HG03575 (cell line): ENCODE data around the gene RHNO1.
A peak's percentile ranks its signal among the peaks of the same experiment; 100 is the strongest.
"Not testable (repeated sequence)": the region's sequence is repeated elsewhere in the genome, so short reads cannot be mapped to it uniquely, and the experiment has no call there.

Experiments used
- ATAC-seq: cut with Tn5 transposase; IDR thresholded peaks from one replicate; pipeline ENCODE4 v1.9.1; 2021; ENCODE audit not compliant: unreplicated experiment, insufficient number of reproducible peaks, low FRiP score; ENCODE audit errors: extremely low read depth

Gene RHNO1

DNA sequence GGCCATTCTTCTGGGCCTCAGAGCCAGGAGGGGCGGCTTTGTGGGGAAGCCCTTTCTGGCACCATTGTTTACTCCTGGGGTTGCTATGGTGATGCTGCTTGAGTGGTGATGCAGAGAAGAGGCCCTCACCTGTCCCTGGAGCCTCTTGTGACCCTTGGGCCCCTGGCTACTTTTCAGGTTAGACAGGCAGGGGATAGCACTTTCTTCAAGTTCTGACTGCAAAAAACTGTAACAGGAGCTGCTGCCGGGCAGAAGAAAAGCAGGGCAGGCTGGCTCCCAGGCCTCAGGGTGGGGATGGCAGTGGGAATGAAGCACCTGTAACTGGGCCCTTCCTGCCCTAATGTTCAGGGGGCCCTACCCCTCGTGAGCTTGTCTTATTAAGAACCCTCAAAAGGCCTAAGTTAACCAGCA lies 20.0 kb upstream of the RHNO1 start, which contains the start of gene TEX52:
TEX52 (minus strand) TSS at position 19 of the 411 bp plus-strand sequence; CDS start at position 6, 13 bp downstream.
- ATAC-seq: no peak

DNA sequence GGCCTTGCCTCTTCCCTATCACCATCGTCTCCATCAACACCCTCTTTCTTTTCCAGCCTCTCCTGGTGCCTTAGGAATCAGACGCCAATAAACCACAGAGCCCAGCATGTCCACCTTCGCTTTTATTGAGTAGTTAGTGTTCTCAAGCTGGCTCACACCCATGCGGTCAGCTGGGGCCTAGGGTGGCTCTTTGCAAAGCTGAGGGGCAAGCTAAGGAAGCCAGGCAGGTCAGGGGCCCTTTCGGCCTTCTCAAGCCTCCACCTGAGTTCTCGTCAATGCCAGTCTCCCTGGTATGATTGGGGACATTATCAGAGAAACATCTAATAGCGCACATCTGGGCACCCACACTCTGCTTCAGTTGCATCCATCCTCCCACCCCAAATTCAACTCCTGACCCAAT lies 19.4 kb upstream of the RHNO1 start:
- ATAC-seq: no peak

DNA sequence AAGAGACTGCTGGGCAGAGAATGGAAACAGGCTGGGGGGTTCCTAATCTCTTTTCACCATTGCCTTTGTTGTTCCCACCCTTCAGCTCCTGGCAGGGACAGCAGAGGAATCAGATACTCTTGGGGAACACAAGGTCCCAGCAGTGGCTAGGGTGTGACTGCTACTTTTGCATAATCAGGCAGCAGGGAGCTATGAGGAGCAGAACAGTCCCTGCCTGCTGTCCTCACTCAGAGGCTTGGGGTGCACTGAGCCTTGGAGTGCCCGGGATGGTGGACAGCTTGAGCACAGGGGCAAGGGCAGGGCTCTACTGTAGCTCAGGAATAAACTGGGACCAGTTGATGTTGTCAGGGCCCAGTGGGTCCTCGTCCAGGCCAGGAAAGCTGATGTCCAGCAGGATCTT lies 18.7 kb upstream of the RHNO1 start:
- ATAC-seq: no peak

DNA sequence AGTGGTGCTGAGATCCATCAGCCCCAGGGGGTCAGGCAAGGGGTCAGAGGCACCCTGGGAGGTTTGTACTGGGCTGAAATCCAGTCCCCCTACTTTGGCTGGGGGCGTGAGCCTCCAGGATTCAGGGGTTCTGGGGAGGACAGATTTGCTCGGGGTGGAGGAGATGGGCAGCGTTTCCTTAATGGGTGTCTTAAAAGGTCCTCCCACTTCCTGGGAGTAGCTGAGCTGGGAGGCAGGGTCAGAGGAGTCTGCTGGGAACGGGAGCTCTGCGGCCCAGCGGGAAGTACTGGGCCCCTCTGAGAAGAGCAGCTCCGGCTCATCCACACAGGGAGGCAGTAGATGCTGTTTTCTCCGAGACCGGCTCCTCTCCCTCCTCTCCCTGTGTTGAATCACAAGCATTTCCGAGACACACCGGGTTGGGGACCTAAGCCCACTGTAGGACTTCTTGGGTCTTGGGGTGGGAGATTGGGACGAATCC lies 18.0 kb upstream of the RHNO1 start:
- no peak for ATAC-seq

DNA sequence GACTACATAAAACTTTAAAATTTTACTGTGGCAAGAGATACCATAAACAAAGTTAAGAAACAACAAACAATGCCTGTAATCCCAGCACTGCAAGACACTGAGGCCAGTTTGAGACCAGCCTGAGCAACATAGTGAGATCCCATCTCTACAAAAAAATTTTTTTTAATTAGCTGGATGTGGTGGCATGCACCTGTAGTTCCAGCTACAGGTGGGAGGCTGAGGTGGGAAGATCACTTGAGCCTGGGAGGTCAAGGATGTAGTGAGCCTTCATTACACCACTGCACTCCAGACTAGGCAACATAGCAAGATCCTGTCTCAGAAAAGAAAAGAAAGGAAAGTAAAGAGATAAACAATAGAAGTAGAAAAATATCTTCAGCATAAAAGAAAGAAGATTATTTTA lies 16.9 kb upstream of the RHNO1 start:
- ATAC-seq: no peak

DNA sequence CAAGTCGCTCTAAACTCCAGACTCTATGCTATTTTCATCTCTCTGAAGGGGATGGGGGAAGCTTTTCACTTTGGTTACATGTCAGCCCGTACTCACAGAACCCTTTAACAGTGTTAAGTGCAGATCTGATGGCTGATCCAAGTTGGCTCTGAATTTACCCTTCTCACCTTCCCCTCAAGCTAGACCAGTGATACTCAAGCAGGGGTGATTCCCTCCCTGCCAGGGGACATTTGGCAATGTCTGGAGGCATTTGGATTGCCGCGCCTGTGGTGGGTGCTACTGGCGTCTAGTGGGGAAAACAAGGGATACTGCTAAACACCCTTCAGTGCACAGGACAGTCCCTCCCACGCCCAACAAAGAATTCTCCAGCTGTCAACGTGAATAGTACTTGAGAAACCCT lies 14.1 kb upstream of the RHNO1 start:
- no peak for ATAC-seq

DNA sequence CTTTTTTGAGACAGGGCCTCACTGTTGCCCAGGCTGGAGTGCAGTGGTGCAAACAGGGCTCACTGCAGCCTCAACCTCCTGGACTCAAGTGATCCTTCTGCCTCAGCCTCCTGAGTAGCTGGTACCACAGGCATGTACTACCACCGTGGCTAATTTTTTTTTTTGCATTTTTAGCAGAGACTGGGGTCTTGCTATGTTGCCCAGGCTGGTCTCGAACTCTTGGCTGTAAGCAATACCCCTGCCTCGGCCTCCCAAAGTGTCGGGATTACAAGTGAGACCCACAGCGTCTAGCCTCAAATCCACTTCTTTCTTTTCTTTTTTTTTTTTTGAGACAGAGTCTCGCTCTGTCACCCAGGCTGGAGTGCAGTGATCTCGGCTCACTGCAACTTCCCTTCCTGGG lies 13.6 kb upstream of the RHNO1 start:
- ATAC-seq: not testable (repeated sequence)

DNA sequence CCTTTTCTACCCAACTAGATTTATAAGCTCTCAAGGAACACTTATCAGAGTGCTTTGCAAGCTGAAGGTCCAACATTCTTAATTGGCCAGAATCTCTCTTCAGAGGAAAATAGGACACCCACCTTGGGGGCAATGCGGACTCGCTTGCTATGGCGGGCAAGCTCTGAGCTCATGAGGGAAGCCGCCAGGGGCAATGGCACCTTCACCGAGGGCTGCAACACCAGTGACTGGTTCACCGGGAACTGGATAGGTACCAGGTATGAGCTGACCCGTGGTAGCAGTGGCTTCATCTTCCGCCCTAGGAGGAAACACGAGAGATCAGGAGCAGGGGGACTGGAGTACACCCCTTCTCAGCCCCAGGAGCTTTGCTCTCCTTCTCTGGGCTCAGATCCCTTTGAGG lies 12.8 kb upstream of the RHNO1 start:
- no peak for ATAC-seq

DNA sequence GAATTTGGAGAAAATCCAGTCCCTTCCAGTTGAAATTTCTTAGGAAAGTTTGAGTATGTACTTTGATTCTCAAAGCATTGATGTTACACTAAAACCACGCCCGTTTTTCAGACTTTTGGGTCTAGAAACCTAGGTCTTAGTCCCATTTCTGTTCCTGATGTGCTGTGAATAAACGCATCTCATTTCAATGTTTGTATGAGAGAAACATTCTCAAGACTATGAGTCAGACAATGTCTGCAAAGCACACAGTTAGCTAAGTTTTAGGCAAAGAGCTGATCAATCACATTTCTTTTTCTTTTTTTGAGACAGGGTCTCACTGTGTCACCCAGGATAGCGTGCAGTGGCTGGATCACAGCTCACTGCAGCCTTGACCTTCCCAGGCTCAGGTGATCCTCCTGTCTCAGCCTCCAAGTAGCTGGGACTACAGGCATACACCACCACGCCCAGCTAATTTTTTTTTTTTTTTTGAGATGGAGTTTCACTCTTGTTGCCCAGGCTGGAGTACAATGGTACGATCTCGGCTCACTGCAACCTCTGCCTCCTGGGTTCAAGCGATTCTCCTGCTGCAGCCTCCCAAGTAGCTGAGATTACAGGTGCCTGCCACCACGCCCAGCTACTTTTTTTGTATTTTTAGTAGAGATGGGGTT lies 7.9 kb upstream of the RHNO1 start:
- not testable (repeated sequence) for ATAC-seq

DNA sequence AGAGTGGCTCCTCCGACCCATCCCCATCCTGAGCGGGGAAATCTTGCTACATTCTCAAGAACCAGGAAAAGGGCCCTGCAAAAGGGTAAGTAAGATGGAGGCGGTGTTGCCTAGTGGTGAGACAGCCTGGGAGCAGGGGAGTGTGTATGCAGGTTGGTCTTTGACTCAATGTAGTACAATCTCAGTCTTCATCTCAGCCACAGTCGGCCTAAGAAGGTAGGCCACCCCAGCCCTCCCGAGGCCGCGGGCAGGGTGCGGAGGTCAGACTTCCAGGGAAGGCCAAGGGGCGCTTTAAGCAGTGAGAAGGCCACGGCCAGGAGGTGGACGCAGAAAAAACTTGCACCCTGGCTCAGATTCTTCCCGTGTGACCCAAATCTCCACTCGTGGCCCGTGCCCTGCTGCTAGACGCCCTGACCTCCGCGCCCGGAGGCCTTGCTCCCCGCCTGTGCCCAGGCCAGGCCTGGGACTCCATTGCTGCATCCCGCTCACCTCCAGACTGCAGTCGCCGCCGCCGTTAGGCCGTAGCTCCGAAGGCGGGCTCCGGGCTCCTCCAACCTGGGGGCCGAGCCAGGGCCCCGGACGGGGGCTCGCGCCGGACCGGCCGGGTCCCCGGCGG lies 484 bp upstream of the RHNO1 start:
- ATAC-seq: no peak

DNA sequence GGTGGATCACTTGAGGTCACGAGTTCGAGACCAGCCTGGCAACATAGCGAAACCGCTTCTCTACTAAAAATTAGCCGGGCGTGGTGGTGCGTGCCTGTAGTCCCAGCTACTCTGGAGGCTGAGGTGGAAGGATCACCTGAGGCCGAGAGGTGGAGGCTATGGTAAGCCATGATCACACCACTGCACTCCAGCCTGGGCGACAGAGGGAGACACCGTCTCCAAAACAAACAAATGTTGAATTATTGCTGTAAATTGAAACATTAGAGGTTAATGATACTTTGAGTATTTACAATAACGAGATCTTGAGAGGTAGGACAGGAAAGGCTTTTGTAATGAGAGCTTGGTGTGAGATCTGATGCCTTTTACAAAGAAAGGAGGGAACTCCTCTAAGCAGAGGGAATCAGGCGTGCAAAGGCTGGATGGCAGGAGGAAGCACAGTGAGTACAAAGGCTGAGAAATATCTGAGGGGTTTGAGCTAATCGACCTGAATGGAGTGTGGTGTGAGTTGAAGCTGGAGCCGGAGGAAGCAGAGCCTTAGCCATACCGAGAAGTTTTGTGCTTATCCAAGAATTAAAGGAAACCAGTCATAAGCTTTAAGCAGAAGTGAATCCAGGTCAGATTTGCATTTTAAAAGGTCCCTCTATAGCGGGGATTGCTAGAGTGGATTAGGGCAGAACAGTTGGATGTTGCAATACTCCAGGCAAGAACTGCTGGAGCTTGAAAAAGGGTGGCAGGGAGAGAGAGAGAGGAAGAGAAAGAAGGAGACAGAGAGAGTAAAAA lies 1.1 kb downstream of the RHNO1 start:
- ATAC-seq: no peak

DNA sequence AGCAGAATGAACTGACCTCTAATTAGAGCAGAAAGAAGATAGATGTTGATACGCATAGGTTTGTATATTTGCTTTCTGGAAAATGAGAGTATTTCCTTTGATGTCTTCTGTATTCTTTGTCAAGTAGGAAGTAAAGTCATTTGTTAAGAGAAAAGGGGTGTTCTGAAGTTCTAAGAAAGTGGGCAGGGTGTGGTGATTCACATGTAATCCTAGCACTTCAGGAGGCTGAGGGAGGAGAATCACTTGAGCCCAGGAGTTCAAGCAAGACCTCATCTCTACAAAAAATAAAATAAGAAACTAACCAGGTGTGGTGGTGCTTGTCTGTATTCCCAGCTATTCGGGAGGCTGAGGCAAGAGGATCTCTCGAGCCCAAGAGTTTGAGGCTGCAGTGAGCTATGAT lies 2.8 kb downstream of the RHNO1 start:
- no peak for ATAC-seq

DNA sequence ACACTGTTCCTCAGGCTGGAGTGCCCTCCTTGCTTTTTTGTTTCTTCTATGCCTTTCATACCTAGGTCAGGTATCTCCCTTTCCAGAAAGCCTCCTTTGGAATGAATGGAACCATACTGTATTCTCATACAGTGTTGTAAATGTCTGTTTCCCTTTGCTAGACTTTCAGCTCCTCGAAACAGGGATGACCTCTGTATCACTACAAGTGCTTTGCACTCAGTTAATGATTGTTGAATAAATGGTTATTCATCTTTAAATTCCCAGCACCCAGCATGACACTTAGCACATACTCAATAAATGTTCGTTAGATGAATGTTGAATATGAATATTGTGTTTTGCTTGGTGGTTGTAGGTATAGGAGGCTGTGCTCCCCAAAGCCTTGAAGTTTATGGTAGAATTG lies 7.8 kb downstream of the RHNO1 start:
- ATAC-seq: no peak

DNA sequence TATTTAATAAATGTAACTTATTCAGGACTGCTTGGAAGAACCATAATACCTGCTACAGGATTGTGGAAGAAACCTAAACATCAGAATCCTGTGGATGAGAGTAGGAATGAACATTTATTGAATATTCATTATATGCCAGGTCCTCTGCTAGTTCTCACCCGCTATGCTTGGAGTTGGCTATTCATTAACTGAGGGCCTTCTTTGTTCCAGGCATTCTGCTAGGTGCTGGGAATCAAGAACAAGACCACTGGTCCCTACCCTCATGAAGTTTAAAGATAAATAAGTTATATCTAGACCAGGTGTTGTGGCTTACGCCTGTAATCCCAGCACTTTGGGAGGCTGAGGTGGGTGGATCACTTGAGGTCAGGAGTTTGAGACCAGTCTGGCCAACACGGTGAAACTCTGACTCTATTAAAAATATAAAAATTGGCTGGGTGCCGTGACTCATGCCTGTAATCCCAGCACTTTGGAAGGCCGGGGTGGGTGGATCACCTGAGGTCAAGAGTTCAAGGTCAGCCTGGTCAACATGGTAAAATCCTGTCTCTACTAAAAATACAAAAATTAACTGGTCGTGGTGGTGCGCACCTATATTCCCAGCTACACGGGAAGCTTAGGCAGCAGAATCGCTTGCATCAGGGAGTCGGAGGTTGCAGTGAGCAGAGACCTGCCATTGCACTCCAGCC lies 9.9 kb downstream of the RHNO1 start:
- no peak for ATAC-seq

DNA sequence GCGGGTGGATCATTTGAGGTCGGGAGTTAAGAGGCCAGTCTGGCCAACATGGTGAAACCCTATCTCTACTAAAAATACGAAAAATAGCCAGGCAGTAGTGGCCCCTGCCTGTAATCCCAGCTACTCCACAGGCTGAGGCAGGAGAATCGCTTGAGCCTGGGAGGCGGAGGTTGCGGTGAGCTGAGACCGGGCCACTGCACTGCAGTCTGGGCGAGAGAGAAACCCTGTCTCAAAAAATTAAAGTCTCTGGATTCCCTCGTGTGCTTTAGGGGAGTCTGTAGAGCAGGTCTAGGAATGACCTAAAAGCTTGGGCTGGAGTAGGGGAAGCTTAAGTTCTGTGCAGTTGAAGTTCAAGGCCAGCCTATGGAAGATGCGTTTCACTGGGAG lies 13.0 kb downstream of the RHNO1 start:
- ATAC-seq: no peak

DNA sequence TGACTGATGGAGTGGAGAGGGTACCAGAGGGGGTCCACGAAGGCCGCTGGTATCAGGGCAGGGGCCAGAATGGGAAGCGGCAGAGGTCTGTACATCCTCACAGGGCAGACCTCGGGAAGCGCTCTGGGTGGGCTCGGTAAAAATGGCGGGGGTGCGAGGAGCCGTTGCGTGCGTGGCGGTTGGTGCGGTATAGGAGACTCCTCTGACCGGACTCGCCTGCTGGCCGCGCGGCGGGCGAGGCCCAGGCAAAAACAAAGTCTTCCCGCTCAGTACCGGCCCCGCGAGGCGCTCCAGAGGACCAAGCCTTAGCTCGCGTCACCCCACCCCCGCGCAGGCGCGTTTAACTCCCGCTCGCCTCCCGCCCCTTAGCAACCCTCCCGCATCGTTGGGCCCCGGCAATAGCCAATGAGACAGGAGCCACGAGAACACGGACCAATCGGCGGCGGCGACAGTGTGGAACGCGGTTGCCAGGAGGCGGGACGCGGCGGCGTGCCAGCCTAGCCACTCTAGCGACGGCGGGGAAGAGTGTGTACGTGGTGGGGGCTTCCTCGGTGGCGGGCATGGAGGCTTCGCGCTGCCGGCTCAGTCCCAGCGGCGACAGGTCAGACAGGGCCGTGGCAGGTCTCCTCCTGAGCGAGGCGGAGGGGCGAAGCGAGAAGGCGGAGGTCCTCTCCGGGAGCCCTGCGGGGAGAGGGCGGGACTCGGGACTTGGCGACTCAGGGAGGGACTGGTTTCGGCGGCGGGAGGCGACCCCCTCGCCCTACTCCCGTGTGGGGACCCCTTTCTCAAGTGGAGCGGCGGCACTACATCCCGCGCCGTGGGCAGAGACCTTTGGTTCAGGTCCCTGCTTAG lies 13.6 kb downstream of the RHNO1 start, which contains the start of gene TULP3:
TULP3 (plus strand) TSS at position 504 of the 852 bp plus-strand sequence; CDS start at position 561, 57 bp downstream.
- peak; percentile 58 for ATAC-seq

DNA sequence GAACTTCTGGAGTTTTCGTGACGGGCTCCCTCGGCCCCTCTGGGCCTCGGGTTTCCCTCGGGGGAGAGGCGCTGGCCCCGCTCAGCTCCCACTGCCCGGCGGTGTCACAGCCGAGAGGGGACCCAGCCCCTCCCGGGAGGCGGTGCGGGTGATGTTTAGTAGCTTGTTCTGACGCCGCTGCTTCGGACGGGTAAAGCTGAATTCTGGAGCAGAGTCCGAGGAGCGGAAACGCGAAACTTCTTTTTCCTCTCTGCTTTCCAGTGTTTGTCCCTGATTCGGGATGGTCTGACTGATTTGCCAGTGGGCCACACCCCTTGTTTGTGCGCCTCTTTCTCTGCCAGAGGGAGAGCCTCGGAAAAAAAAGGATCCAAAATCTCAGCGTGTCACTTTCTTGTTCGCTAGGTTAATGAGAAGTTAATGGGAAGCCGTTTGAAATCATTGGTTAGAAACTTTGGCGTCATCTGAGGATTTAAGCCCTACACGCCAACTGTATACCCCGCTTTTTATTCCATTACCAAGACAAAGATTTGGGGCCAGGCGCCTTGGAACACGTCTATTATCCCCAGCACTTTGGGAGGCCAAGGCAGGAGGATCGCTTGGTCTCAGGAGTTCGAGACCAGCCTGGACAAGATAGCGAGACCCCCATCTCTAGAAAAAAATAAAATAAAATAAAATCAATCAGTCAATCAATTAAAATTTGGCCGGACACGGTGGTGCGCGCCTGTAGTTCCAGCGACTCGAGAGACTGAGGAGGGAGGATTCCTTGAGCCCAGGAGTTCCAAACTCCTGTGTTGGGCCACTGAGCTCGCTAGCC lies 14.4 kb downstream of the RHNO1 start:
- no peak for ATAC-seq

DNA sequence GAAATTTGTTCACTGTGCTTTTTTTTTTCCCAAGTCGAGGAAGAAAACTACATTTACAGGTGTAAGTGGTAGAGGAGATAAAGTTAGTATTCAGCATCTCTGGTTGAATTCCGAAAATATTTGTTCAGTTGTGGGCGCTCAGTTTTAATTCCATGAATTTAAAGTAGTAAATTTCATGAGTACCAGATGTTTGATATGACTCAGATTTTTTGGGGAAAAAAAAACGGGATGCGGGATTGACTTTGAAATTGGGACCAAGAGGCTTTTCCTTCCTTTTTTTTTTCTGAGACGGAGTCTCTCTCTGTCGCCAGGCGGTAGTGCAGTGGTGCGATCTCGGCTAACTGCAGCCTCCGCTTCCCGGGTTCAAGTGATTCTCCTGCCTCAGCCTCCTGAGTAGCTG lies 15.2 kb downstream of the RHNO1 start:
- no peak for ATAC-seq
